Measurements from ENCODE around the gene DTD2. TPM values are rescaled to one million over a fixed set of nuclear protein-coding genes. Genes with fewer than 3 reads are reported as not detected.
A peak's percentile ranks its signal among the peaks of the same experiment; 100 is the strongest.
"Not testable (repeated sequence)": the region's sequence is repeated elsewhere in the genome, so short reads cannot be mapped to it uniquely, and the experiment has no call there.

The DTD2 gene
- total RNA-seq, 1 experiment from 2014 or later = 25.3 TPM

GRCh38 chr14:31439561-31439960, 17.7 kb downstream of the DTD2 start:
- intact Hi-C loops (cut with micrococcal nuclease; ENCODE audit: unreplicated experiment) = no loop called here
- Histone ChIP-seq H3K27me3 (replicated peaks; ENCODE audit: insufficient read depth, low read depth, low read length, poor library complexity) (no peaks in the 10 kb centered on the region), H3K4me3 (ENCODE audit: low read depth, low read length, poor library complexity, severe bottlenecking) (no peak overlapping the region), H3K27ac (ENCODE audit: low read depth, low read length, poor library complexity, severe bottlenecking) (no peak overlapping the region), H3K4me1 (ENCODE audit: insufficient read depth, low read length, poor library complexity, severe bottlenecking) (peaks cover 6% of the 10 kb centered on the region), H3K9me3 (ENCODE audit: low read depth, low read length, poor library complexity, severe bottlenecking) (no peaks in the 10 kb centered on the region), H3K36me3 (ENCODE audit: insufficient read depth, low read length, poor library complexity, severe bottlenecking) (no peaks in the 10 kb centered on the region)
- no TSS peak for BruUV-seq (replicated peaks)
- no peak for TF ChIP-seq CTCF (conservative IDR thresholded peaks at IDR 0.05; ENCODE audit: low read depth, low read length)
- no peak for TF ChIP-seq EZH2 (IDR thresholded peaks at IDR 0.05; ENCODE audit: borderline replicate concordance, low read depth, low read length, poor library complexity, severe bottlenecking)
- ChIA-PET CTCF (no interaction called here), POLR2A (ENCODE audit: low non-redundant PET) (no interaction called here)
- no peak for DNase-seq (ENCODE audit: low spot score)

DNA sequence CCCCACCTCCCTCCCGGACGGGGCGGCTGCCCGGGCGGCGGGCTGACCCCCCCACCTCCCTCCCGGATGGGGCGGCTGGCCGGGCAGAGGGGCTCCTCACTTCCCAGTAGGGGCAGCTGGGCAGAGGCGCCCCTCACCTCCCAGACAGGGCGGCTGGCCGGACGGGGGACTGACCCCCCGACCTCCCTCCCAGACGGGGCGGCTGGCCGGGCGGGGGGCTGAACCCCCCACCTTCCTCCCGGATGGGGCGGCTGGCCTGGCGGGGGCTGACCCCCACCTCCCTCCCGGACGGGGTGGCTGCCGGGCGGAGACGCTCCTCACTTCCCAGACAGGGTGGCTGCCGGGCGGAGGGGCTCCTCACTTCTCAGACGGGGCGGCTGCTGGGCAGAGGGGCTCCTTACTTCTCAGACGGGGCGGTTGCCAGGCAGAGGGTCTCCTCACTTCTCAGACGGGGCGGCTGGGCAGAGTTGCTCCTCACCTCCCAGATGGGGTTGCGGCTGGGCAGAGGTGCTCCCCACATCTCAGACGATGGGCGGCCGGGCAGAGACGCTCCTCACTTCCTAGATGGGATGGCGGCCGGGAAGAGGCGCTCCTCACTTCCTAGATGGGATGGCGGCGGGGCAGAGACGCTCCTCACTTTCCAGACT, 20.1 kb downstream of the DTD2 start:
- DNase-seq (ENCODE audit: low spot score); H3K27ac ChIP-seq (ENCODE audit: low read depth, low read length, poor library complexity, severe bottlenecking); CTCF ChIA-PET; H3K27me3 ChIP-seq (replicated peaks; ENCODE audit: insufficient read depth, low read depth, low read length, poor library complexity); POLR2A ChIA-PET (ENCODE audit: low non-redundant PET); intact Hi-C loops (cut with micrococcal nuclease; ENCODE audit: unreplicated experiment); H3K4me3 ChIP-seq (ENCODE audit: low read depth, low read length, poor library complexity, severe bottlenecking); H3K36me3 ChIP-seq (ENCODE audit: insufficient read depth, low read length, poor library complexity, severe bottlenecking); H3K4me1 ChIP-seq (ENCODE audit: insufficient read depth, low read length, poor library complexity, severe bottlenecking); BruUV-seq (replicated peaks); H3K9me3 ChIP-seq (ENCODE audit: low read depth, low read length, poor library complexity, severe bottlenecking): not testable (repeated sequence)

GRCh38 chr14:31435276-31435675, 22.0 kb downstream of the DTD2 start:
- Histone ChIP-seq H3K4me1 (ENCODE audit: insufficient read depth, low read length, poor library complexity, severe bottlenecking) (peaks cover 6% of the 10 kb centered on the region), H3K36me3 (ENCODE audit: insufficient read depth, low read length, poor library complexity, severe bottlenecking) (peaks cover 2% of the 10 kb centered on the region), H3K27ac (ENCODE audit: low read depth, low read length, poor library complexity, severe bottlenecking) (no peak overlapping the region), H3K27me3 (replicated peaks; ENCODE audit: insufficient read depth, low read depth, low read length, poor library complexity) (no peaks in the 10 kb centered on the region), H3K4me3 (ENCODE audit: low read depth, low read length, poor library complexity, severe bottlenecking) (no peak overlapping the region), H3K9me3 (ENCODE audit: low read depth, low read length, poor library complexity, severe bottlenecking) (no peaks in the 10 kb centered on the region)
- ChIA-PET POLR2A (ENCODE audit: low non-redundant PET) (no interaction called here), CTCF (no interaction called here)
- peak; percentile 50 for DNase-seq (ENCODE audit: low spot score)
- intact Hi-C loops (cut with micrococcal nuclease; ENCODE audit: unreplicated experiment) = no loop called here
- no peak for TF ChIP-seq CTCF (conservative IDR thresholded peaks at IDR 0.05; ENCODE audit: low read depth, low read length)
- no peak for TF ChIP-seq EZH2 (IDR thresholded peaks at IDR 0.05; ENCODE audit: borderline replicate concordance, low read depth, low read length, poor library complexity, severe bottlenecking)
- BruUV-seq (replicated peaks) = no TSS peak

GRCh38 chr14:31430634-31431264, 26.6 kb downstream of the DTD2 start:
- Histone ChIP-seq H3K27me3 (replicated peaks; ENCODE audit: insufficient read depth, low read depth, low read length, poor library complexity) (no peaks in the 10 kb centered on the region), H3K27ac (ENCODE audit: low read depth, low read length, poor library complexity, severe bottlenecking) (no peak overlapping the region), H3K4me1 (ENCODE audit: insufficient read depth, low read length, poor library complexity, severe bottlenecking) (peaks cover 4% of the 10 kb centered on the region), H3K4me3 (ENCODE audit: low read depth, low read length, poor library complexity, severe bottlenecking) (no peak overlapping the region), H3K9me3 (ENCODE audit: low read depth, low read length, poor library complexity, severe bottlenecking) (no peaks in the 10 kb centered on the region), H3K36me3 (ENCODE audit: insufficient read depth, low read length, poor library complexity, severe bottlenecking) (peaks cover 2% of the 10 kb centered on the region)
- intact Hi-C loops (cut with micrococcal nuclease; ENCODE audit: unreplicated experiment) = no loop called here
- CTCF ChIA-PET = no interaction called here
- no TSS peak for BruUV-seq (replicated peaks)
- DNase-seq (ENCODE audit: low spot score) = no peak
- POLR2A ChIA-PET (ENCODE audit: low non-redundant PET) = no interaction called here
- no peak for TF ChIP-seq CTCF (conservative IDR thresholded peaks at IDR 0.05; ENCODE audit: low read depth, low read length)
- no peak for TF ChIP-seq EZH2 (IDR thresholded peaks at IDR 0.05; ENCODE audit: borderline replicate concordance, low read depth, low read length, poor library complexity, severe bottlenecking)

Measured in A673 (cell line).